HG03139 (cell line): ENCODE data around the gene APBB1IP.
A peak's percentile ranks its signal among the peaks of the same experiment; 100 is the strongest.
"Not testable (repeated sequence)": the region's sequence is repeated elsewhere in the genome, so short reads cannot be mapped to it uniquely, and the experiment has no call there.

ENCODE experiments used
- ATAC-seq: cut with Tn5 transposase; IDR thresholded peaks from one replicate; pipeline ENCODE4 v1.9.1; 2021; ENCODE audit not compliant: unreplicated experiment

Gene APBB1IP

GRCh38 chr10:26550774-26551526, 112.8 kb downstream of the APBB1IP start:
- ATAC-seq: no peak

GRCh38 chr10:26554246-26554645, 116.1 kb downstream of the APBB1IP start:
- no peak for ATAC-seq

GRCh38 chr10:26555719-26556368, 117.7 kb downstream of the APBB1IP start:
- no peak for ATAC-seq

GRCh38 chr10:26556748-26557640, 118.9 kb downstream of the APBB1IP start:
- no peak for ATAC-seq

- ATAC-seq: no peak
Observed at GRCh38 chr10:26557641-26558014, 119.5 kb downstream of the APBB1IP start.

GRCh38 chr10:26566525-26567350, 128.6 kb downstream of the APBB1IP start:
- no peak for ATAC-seq

GRCh38 chr10:26567351-26567721, 129.2 kb downstream of the APBB1IP start:
- no peak for ATAC-seq

GRCh38 chr10:26571655-26572054, 133.5 kb downstream of the APBB1IP start:
- no peak for ATAC-seq

- ATAC-seq: no peak
Observed at GRCh38 chr10:26573674-26574073, 135.5 kb downstream of the APBB1IP start.

- peak; percentile 83 for ATAC-seq
Observed at GRCh38 chr10:26574783-26575182, 136.6 kb downstream of the APBB1IP start.

- ATAC-seq: not testable (repeated sequence)
Observed at GRCh38 chr10:26578371-26578770, 140.2 kb downstream of the APBB1IP start.

GRCh38 chr10:26579256-26580063, 141.3 kb downstream of the APBB1IP start:
- no peak for ATAC-seq

- no peak for ATAC-seq
Observed at GRCh38 chr10:26586211-26586610, 148.1 kb downstream of the APBB1IP start.

GRCh38 chr10:26588611-26589010, 150.5 kb downstream of the APBB1IP start:
- no peak for ATAC-seq

GRCh38 chr10:26589813-26590212, 151.7 kb downstream of the APBB1IP start:
- ATAC-seq: not testable (repeated sequence)

GRCh38 chr10:26593896-26594295, 155.8 kb downstream of the APBB1IP start:
- ATAC-seq: no peak

GRCh38 chr10:26603283-26603682, 165.1 kb downstream of the APBB1IP start:
- ATAC-seq: not testable (repeated sequence)

- not testable (repeated sequence) for ATAC-seq
Observed at GRCh38 chr10:26604320-26605093, 166.4 kb downstream of the APBB1IP start.

GRCh38 chr10:26606389-26606877, 168.3 kb downstream of the APBB1IP start:
- ATAC-seq: not testable (repeated sequence)
